ENCODE results near the gene BTF3L4. TPM values are rescaled to one million over a fixed set of nuclear protein-coding genes. Genes with fewer than 3 reads are reported as not detected.

Gene BTF3L4
- total RNA-seq (55.5 and 63.2 TPM in 2 replicates), polyA plus RNA-seq (70.0 and 73.3 TPM in 2 replicates), polyA minus RNA-seq (ENCODE audit: low replicate concordance) (2.1 and 4.5 TPM in 2 replicates)
- 49.5 and 51.0 TPM in 2 replicates for polyA plus RNA-seq (2012)

DNA sequence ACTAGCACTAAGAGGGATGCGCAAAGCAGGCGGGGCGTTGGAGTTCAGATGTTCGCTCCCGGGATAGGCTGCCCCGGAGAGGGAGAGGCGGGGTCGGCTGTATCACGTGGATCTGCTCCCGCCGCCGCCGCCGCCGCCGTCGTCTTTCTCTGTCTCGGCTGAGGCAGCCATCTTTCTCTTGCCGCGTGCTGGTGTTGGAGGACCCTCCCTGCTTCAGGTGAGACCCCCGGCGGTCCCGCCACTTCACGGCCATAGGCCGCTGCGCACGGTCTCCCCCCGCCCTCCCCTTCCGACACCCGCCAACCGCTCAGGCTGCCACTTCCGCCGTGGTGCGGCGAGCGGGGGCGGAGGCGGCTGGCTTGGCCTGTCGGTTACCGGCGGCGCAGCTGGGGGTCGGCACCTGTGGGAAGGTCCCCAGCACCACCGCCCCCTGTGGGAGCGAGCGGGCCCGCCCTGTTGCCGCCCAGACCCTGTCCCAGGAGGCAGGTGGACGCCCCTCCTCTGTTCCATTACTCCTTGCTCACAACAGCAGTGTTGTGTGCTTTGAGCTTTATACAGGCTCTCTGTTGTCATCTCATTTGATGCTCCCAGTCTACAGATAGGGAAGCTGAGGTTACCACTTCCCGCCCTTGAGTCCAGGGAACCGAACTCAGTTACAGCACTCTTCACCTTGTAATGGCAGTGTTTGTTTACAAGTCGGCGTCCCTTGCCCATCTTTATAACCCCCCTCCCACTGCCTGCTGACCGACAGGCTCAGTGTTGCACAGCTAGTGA lies at the start of gene BTF3L4:
TSS of gene BTF3L4 (plus strand) at position 133 of the 774 bp plus-strand sequence. CDS start 3,553 bp downstream, outside the sequence.
- Histone ChIP-seq H3K27me3 (ENCODE audit: control insufficient read depth, insufficient read depth, low read length) (no peaks in the 10 kb centered on the region), H3K79me2 (ENCODE audit: control insufficient read depth, insufficient read depth, low read length) (peaks cover 56% of the 10 kb centered on the region)
- peak; percentile 90 to 91 for DNase-seq (ENCODE audit: low read depth in 2 of 2)

DNA sequence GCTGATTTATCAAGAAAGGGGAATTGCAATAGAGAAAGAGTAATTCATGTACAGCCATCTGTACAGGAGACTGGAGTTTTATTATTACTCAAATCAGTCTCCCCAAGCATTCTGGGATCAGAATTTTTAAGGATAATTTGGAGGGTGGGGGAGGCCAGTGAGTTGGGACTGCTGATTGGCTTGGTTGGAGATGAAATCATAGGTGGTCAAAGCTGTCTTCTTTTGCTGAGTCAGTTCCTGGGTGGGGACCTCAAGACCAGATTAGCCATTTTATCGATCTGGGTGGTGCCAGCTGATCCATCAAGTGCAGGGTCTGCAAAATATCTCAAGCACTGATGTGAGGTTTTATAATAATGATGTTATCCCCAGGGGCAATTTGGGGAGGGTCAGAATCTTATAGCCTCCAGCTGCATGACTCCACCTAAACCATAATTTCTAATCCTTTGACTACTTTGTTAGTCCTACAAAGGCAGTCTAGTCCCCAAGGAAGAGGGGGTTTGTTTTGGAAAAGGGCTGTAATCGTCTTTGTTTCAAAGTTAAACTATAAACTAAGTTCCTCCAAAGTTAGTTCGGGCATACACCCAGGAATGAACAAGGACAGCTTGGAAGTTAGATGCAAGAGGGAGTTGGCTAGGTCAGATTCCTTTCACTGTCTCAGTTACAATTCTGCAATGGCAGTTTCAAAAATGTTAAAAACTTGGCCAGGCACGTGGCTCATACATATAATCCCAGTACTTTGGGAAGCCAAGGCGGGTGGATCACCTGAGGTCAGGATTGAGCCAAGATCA lies 48.7 kb upstream of the BTF3L4 start:
- peak in 1 of 2 donors; percentile 31 for DNase-seq (ENCODE audit: low read depth in 2 of 2)
- Histone ChIP-seq H3K27ac (ENCODE audit: insufficient read depth, low read length) (no peak overlapping the region), H2AFZ (ENCODE audit: low read length) (no peak overlapping the region), H3K4me1 (ENCODE audit: control insufficient read depth, extremely low read depth, insufficient read depth, low read length) (peaks cover 2% of the 10 kb centered on the region), H3K36me3 (ENCODE audit: control insufficient read depth, insufficient read depth, low read length) (no peaks in the 10 kb centered on the region), H4K20me1 (ENCODE audit: control insufficient read depth, extremely low read depth, insufficient read depth, low read length) (no peaks in the 10 kb centered on the region), H3K4me3 (replicated peaks in 1 of 4; ENCODE audit: control extremely low read depth in 1 of 4, insufficient read depth in 1 of 4, low read depth in 3 of 4, low read length in 4 of 4) (no peak overlapping the region), H3K9ac (ENCODE audit: insufficient read depth, low read length) (no peak overlapping the region), H3K27me3 (ENCODE audit: control insufficient read depth, insufficient read depth, low read length) (no peaks in the 10 kb centered on the region), H3K9me3 (ENCODE audit: control insufficient read depth, insufficient read depth, low read depth, low read length) (no peaks in the 10 kb centered on the region), H3K4me2 (ENCODE audit: extremely low read depth, insufficient read depth, low read length) (no peak overlapping the region), H3K79me2 (ENCODE audit: control insufficient read depth, insufficient read depth, low read length) (no peaks in the 10 kb centered on the region)
- TF ChIP-seq, protein P1, sequence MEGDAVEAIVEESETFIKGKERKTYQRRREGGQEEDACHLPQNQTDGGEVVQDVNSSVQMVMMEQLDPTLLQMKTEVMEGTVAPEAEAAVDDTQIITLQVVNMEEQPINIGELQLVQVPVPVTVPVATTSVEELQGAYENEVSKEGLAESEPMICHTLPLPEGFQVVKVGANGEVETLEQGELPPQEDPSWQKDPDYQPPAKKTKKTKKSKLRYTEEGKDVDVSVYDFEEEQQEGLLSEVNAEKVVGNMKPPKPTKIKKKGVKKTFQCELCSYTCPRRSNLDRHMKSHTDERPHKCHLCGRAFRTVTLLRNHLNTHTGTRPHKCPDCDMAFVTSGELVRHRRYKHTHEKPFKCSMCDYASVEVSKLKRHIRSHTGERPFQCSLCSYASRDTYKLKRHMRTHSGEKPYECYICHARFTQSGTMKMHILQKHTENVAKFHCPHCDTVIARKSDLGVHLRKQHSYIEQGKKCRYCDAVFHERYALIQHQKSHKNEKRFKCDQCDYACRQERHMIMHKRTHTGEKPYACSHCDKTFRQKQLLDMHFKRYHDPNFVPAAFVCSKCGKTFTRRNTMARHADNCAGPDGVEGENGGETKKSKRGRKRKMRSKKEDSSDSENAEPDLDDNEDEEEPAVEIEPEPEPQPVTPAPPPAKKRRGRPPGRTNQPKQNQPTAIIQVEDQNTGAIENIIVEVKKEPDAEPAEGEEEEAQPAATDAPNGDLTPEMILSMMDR (conservative IDR thresholded peaks at IDR 0.05 in 1 of 2, IDR thresholded peaks at IDR 0.05 in 1 of 2; ENCODE audit: low read depth in 1 of 2, low read length in 2 of 2) = no peak
- TF ChIP-seq EZH2 (IDR thresholded peaks at IDR 0.05; ENCODE audit: low read length, missing control alignments) = no peak

More for the DNA sequence above, at the start of gene BTF3L4:
- Histone ChIP-seq H3K4me2 (ENCODE audit: extremely low read depth, insufficient read depth, low read length) (peak within 1 kb of the TSS; percentile 89), H3K4me3 (replicated peaks in 1 of 4; ENCODE audit: control extremely low read depth in 1 of 4, insufficient read depth in 1 of 4, low read depth in 3 of 4, low read length in 4 of 4) (peak within 1 kb of the TSS; percentile 79 to 91 (median 84)), H3K9me3 (ENCODE audit: control insufficient read depth, insufficient read depth, low read depth, low read length) (no peaks in the 10 kb centered on the region), H3K4me1 (ENCODE audit: control insufficient read depth, extremely low read depth, insufficient read depth, low read length) (peaks cover 8% of the 10 kb centered on the region), H3K36me3 (ENCODE audit: control insufficient read depth, insufficient read depth, low read length) (peaks cover 10% of the 10 kb centered on the region), H3K27ac (ENCODE audit: insufficient read depth, low read length) (peak within 1 kb of the TSS; percentile 72), H2AFZ (ENCODE audit: low read length) (peak within 1 kb of the TSS; percentile 10), H4K20me1 (ENCODE audit: control insufficient read depth, extremely low read depth, insufficient read depth, low read length) (no peaks in the 10 kb centered on the region), H3K9ac (ENCODE audit: insufficient read depth, low read length) (peak within 1 kb of the TSS; percentile 85)
- no peak for TF ChIP-seq EZH2 (IDR thresholded peaks at IDR 0.05; ENCODE audit: low read length, missing control alignments)
- TF ChIP-seq, protein P1 (conservative IDR thresholded peaks at IDR 0.05 in 1 of 2, IDR thresholded peaks at IDR 0.05 in 1 of 2; ENCODE audit: low read depth in 1 of 2, low read length in 2 of 2) = no peak
